SJCRH30 (cell line): Measurements from ENCODE around the gene GPR85. TPM values are rescaled to one million over a fixed set of nuclear protein-coding genes. Genes with fewer than 3 reads are reported as not detected.
"Not testable (repeated sequence)": the region's sequence is repeated elsewhere in the genome, so short reads cannot be mapped to it uniquely, and the experiment has no call there.

ENCODE experiments used
- DNase-seq, 2 experiments: peaks; one replicate each; pipeline ENCODE4 v3.0.0-alpha.2; 2015 to 2020
- H3K27ac ChIP-seq: fragments of 250-450 bp; sonication (Bioruptor Pico); 2 replicates; pipeline ENCODE4 v1.5.1; 2020; ENCODE audit warnings: mild to moderate bottlenecking, moderate library complexity
- H3K27me3 ChIP-seq: fragments of 250-450 bp; sonication (Bioruptor Pico); 2 replicates; pipeline ENCODE4 v1.5.1; 2020; ENCODE audit warnings: mild to moderate bottlenecking, moderate library complexity
- H3K36me3 ChIP-seq: fragments of 250-450 bp; sonication (Bioruptor Pico); 2 replicates; pipeline ENCODE4 v1.5.1; 2020; ENCODE audit warnings: mild to moderate bottlenecking, moderate library complexity
- H3K4me1 ChIP-seq: fragments of 250-450 bp; sonication (Bioruptor Pico); 2 replicates; pipeline ENCODE4 v1.5.1; 2020; ENCODE audit warnings: mild to moderate bottlenecking, moderate library complexity
- H3K4me3 ChIP-seq: fragments of 250-450 bp; sonication (Bioruptor Pico); 2 replicates; pipeline ENCODE4 v1.5.1; 2020; ENCODE audit warnings: mild to moderate bottlenecking, moderate library complexity
- H3K9me3 ChIP-seq: fragments of 250-450 bp; sonication (Bioruptor Pico); replicated peaks from 2 replicates; pipeline ENCODE4 v1.5.1; 2020; ENCODE audit warnings: mild to moderate bottlenecking, moderate library complexity
- total RNA-seq: library from RNA; depleted of rRNA; stranded (reverse); fragments of >200 nt; shearing (Covaris generic); gene quantifications from 2 replicates; pipeline ENCODE4 v1.2.3, GENCODE V29; 2014; rRNA removed

Gene GPR85
- total RNA-seq, 1 experiment from 2014 or later, result 15.0 TPM

DNA sequence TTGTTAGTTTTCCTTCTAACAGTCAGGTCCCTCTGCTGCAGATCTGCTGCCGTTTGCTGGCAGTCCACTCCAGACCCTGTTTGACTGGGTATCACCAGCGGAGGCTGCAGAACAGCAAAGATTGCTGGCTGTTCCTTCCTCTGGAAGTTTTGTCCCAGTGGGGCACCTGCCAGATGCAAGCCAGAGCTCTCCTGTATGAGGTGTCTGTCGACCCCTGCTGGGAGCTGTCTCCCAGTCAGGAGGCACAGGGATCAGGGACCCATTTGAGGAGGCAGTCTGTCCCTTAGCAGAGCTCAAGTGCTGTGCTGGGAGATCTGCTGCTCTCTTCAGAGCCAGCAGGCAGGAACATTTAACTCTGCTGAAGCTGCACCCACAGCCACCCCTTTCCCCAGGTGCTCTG, 32.4 kb downstream of the GPR85 start:
- H3K36me3 ChIP-seq, H3K27me3 ChIP-seq, DNase-seq, H3K4me1 ChIP-seq, H3K9me3 ChIP-seq, H3K27ac ChIP-seq, H3K4me3 ChIP-seq: not testable (repeated sequence)

- not testable (repeated sequence) for DNase-seq, H3K27ac ChIP-seq, H3K4me1 ChIP-seq
These were observed 37.4 kb downstream of the GPR85 start for GRCh38 chr7:113049221-113049620.

DNA sequence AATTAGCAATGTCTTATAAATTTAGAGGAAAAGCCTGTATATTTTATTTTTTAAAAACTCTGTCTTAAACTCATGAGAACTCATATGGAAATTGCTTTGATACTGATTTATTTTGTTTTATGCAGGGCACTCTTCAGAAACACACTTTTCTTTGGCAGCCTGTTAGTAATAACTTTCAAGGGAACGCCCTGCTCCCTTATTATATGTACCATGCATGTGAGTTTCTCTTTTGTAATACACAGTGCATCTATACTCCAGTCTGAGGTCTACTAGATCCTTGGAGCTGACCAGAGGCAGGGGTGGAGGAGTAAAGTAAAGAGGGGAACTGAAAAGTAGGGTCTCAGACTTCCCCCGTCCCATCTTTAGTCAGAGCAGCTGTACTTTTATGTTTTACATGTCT, 40.2 kb downstream of the GPR85 start:
- H3K36me3 ChIP-seq, result no peaks in the 10 kb centered on the region
- no peak overlapping the region for H3K4me3 ChIP-seq
- H3K9me3 ChIP-seq, result no peaks in the 10 kb centered on the region
- no peaks in the 10 kb centered on the region for H3K4me1 ChIP-seq
- no peak overlapping the region for H3K27ac ChIP-seq
- H3K27me3 ChIP-seq, result no peaks in the 10 kb centered on the region
- DNase-seq, result no peak

More at GRCh38 chr7:113049221-113049620, 37.4 kb downstream of the GPR85 start:
- not testable (repeated sequence) for H3K9me3 ChIP-seq, H3K27me3 ChIP-seq, H3K4me3 ChIP-seq, H3K36me3 ChIP-seq

GRCh38 chr7:113045379-113045778, 41.2 kb downstream of the GPR85 start:
- no peaks in the 10 kb centered on the region for H3K9me3 ChIP-seq
- no peaks in the 10 kb centered on the region for H3K27me3 ChIP-seq
- H3K36me3 ChIP-seq, result no peaks in the 10 kb centered on the region
- no peaks in the 10 kb centered on the region for H3K4me1 ChIP-seq
- H3K27ac ChIP-seq, result no peak overlapping the region
- DNase-seq, result no peak
- H3K4me3 ChIP-seq, result no peak overlapping the region

DNA sequence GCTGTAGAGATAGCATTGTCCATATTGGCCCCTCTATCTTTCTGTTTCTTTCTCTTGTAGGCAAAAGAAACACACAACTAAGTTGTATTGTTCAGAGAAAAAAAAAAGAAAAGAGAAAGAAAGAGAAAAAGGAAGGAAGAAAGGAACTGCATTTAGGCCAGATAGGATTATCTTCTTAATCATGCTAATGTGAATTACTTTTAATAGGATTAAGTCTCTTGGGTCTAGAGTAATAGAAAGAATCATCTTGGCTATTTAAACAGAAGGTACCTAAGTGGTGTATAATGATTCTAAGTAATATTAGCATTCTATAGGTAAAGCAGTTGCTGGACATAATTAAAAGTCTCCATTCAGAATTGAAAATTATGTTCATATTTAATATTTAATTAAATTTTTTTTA, 42.2 kb downstream of the GPR85 start:
- Histone ChIP-seq H3K9me3 (no peaks in the 10 kb centered on the region), H3K4me1 (no peaks in the 10 kb centered on the region), H3K4me3 (no peak overlapping the region), H3K27ac (no peak overlapping the region), H3K36me3 (no peaks in the 10 kb centered on the region), H3K27me3 (no peaks in the 10 kb centered on the region)
- no peak for DNase-seq

GRCh38 chr7:113040849-113041248, 45.8 kb downstream of the GPR85 start:
- H3K36me3 ChIP-seq, result no peaks in the 10 kb centered on the region
- DNase-seq, result no peak
- no peaks in the 10 kb centered on the region for H3K27me3 ChIP-seq
- H3K9me3 ChIP-seq, result no peaks in the 10 kb centered on the region
- no peak overlapping the region for H3K27ac ChIP-seq
- no peak overlapping the region for H3K4me3 ChIP-seq
- no peaks in the 10 kb centered on the region for H3K4me1 ChIP-seq

- no peaks in the 10 kb centered on the region for H3K9me3 ChIP-seq
- no peaks in the 10 kb centered on the region for H3K4me1 ChIP-seq
- no peaks in the 10 kb centered on the region for H3K27me3 ChIP-seq
- no peak for DNase-seq
- H3K36me3 ChIP-seq, result no peaks in the 10 kb centered on the region; the same call in 1 of the 2 replicates
- no peak overlapping the region for H3K4me3 ChIP-seq
- H3K27ac ChIP-seq, result no peak overlapping the region
These were observed 52.7 kb downstream of the GPR85 start for GRCh38 chr7:113033959-113034358.

Other genes with a start within 250 kb of the GPR85 start
- 178 and 204 TPM in 2 replicates for gene SMIM30, start 31.7 kb upstream of the GPR85 start, total RNA-seq